DMS 273 treated with DMSO at 0.1 percent for 48 hours (cell line): ENCODE results near the gene MSI1.
"Not testable (repeated sequence)": the region's sequence is repeated elsewhere in the genome, so short reads cannot be mapped to it uniquely, and the experiment has no call there.

Experiments
- DNase-seq: peaks from one replicate; lab custom pipeline; 2025; lab: John Stamatoyannopoulos, UW

MSI1 gene

GRCh38 chr12:120356567-120357030, 12.4 kb downstream of the MSI1 start:
- DNase-seq: peak; percentile 33

DNA sequence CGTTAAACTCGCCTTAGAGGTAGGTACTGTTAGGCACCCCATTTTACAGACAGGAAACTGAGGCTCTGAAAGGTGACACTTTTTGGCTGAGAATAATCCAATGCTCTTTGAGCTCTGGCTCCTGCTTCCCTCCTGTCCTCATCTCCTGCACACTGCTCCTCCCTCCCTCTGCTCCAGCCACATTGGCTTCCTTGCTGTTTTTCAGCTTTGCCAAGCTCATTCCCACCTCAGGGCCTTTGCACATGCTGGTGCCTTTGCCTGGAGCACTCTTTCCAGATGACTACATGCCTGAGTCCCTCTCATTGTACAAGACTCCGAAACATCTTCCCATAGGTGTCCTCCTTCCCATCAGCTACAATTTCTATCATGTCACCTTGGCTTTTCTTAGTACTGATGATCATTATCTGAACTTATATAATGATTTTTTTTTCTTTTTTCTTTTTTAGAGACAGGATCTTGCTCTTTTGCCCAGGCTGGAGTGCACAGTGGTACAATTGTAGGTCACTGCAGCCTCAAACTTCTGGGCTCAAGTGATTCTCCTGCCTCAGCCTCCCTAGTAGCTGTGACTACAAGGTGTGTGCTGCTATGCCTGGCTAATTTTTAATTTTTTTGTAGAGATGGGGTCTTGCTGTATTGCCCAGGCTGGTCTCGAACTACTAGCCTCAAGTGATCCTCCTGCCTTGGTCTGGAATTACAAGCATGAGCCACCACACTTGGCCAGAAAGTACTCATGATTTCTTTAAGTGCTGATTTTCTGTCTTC, 15.2 kb downstream of the MSI1 start:
- DNase-seq: no peak

GRCh38 chr12:120353136-120353535, 15.8 kb downstream of the MSI1 start:
- DNase-seq: no peak

- DNase-seq: no peak
Observed at GRCh38 chr12:120352117-120352516, 16.8 kb downstream of the MSI1 start.

DNA sequence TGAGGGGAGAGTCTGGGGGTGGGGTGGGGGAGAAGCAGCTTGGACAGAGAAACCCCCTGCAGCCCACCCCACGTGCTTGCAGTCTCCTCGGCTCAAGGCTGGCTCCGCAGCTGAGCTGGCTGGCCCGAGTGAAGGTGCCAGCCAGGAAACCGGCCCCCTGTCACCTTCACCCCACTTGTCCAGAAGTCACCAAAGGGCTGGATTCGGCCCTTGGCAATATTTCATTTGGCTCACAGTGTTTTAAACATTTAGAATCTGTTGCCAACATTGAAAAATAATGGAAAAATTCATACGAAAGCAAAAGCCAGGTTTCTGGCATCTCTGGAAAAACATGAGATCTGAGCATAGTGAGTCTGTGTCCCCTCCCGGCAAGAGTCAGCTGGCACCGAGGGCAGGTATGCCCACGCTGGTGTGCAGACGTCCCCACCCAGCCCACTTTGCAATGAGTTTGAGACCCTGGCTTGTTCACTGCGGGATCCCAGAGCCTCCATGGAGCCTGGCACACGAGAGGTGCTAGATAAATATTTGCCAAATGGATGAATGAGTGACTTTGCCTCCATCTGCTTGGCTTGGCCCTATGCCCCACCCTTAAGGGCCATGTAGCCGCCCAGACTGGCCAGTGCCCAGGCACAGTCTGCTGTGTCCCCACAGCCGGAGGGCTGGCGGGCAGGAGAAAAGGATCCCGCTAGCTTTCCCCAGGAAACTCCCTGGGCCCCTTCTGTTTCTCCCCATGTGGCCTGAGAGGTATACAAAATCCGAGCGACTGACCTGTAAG, 18.2 kb downstream of the MSI1 start:
- DNase-seq: no peak

DNA sequence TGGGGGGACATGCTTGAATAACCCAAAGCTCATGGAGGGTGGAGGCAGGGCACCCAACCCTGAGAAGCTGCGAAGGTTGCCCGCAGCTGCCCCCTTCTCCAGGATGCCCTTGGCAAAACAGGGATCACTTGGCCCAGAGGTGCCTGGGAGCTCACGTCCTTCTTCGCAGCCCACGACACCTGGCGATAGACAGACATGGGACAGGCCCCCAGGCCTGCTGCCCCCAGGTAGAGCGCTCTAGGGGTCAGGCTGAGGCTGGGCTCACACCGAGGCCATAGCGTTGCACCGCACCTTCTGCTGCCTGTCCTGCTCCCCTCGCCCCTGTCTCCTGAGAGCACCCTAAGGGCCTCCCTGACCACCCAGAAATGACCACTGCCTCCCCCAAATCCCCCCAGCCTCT, 21.2 kb downstream of the MSI1 start:
- DNase-seq: no peak

DNA sequence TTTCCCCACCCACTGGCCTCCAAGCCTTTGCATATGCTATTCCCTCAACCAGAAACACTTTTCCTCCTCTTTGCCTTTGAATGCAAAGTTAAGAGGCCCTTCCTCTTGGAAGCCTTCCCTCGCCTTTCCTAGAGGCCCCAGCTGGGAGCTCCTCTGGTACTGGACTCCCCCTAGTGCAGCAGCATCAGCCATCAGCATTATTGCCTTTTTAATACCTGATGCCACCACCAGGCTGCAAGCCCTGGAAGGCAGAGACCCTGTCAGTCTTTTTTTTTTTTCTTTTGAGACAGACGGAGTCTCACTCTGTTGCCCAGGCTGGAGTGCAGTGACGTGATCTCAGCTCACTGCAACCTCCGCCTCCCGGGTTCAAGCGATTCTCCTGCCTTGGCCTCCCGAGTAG, 22.3 kb downstream of the MSI1 start:
- DNase-seq: no peak

- no peak for DNase-seq
Observed at GRCh38 chr12:120346031-120346430, 22.9 kb downstream of the MSI1 start.

DNA sequence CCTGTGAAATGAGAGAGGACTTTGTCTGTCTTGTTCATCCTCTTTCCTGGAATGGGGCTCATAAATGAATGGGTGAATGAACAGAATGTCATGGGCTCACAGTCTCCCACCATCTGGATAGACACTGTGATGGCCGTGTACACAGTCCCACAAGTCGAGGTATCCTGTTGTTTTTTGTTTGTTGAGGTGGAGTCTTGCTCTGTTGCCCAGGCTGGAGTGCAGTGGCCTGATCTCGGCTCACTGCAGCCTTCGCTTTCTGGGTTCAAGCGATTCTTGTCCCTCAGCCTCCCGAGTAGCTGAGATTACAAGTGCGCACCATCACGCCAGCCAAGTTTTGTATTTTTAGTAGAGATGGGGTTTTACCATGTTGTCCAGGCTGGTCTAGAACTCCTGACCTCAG, 25.3 kb downstream of the MSI1 start:
- no peak for DNase-seq

DNA sequence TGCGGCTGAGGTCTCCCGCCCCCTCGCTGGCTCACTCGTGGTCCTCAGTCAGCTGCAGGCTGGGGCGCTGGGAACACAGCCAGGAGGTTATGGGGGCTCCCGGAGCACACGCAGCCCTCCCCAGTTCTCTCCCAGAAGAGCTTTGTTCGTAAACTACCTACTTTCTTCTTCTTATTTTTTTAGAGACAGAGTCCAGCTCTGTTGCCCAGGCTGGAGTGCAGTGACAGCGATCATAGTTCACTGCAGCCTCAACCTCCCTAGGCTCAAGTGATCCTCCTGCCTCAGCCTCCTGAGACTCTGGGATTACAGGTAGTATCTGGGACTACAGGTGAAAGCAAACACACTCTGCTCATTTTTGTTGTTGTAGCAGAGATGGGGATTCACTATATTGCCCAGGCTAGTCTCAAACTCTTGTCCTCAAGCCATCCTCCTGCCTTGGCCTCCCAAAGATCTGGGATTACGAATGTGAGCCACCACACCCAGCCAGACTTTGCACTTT, 25.9 kb downstream of the MSI1 start:
- DNase-seq: no peak

DNA sequence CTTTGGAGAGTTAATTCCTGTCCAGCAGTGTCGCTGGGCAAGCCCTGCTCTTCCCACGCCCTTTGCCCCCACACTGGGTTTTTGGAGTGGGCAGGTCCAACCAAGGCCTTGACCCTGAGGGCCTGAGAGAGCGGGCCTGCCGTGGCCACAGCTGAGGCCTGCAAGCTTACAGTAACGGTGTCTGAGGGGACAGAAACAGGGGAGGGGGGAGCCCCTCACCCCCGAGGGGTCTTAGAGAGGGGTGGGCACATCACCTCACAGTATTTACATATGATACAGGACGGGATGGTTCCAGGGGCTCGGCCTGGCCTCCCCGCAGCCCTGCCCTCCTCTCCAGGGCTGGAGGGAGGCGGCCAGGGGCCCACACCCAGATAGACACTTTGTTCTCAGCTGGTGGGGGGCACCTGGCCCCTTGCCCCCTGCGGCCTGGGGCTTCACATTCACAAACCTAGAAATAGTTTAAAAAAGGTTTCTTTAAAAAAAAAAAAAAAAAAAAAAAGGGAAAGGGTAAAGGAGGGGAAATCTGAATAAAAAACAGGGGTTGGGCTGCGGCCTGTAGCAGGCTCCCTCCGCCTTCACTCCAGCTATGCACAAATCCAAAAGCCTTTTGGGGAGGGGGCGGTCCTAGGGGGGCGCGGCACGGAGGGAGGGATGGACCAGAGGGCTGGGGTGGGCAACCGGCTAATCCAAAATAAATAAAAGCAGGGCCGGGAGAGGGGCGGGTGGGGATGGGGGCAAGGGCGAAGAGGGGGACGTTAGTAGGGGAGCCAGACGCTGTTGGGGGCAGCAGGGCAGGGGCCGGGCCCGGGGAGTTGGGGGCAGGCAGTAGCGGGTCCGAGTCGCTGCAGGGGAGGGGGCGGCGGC, 26.6 kb downstream of the MSI1 start:
- no peak for DNase-seq

DNA sequence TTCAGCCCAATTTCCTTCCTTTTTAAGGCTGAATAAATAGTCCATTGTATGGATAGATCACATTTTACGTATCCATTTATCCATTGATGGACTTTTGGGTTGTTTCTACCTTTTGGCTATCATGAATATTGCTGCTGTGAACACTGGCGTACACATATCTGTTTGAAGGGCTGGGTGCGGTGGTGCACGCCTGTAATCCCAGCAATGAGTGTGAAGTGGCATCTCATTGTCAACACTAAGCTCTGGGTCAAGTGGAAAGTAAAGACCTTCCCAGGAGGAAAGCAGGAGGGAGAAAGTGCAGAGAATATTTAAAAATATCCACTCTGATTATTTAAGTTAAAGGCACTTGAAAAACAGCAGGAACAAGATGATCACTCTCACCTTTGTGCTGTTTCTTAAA, 29.7 kb downstream of the MSI1 start:
- no peak for DNase-seq

DNA sequence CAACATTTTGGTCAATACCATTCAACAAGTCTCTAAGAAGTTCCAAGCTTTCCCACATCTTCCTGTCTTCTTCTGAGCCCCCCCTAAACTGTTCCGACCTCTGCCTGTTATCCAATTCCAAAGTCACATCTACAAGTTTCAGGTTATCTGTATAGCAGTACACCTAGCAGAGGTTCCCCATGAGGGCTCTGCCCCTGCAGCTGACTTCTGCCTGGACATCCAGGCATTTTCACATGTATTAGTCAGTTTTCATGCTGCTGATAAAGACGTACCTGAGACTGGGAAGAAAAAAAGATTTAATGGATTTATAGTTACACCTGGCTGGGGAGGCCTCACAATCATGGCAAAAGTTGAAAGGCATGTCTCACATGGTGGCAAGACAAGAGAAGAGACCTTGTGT, 31.2 kb downstream of the MSI1 start:
- DNase-seq: no peak

- DNase-seq: not testable (repeated sequence)
Observed at GRCh38 chr12:120336392-120336791, 32.6 kb downstream of the MSI1 start.

GRCh38 chr12:120335447-120335846, 33.5 kb downstream of the MSI1 start:
- not testable (repeated sequence) for DNase-seq

- no peak for DNase-seq
Observed at GRCh38 chr12:120332523-120332922, 36.4 kb downstream of the MSI1 start.

- DNase-seq: no peak
Observed at GRCh38 chr12:120332041-120332440, 36.9 kb downstream of the MSI1 start.

- DNase-seq: no peak
Observed at GRCh38 chr12:120331390-120331789, 37.6 kb downstream of the MSI1 start.

DNA sequence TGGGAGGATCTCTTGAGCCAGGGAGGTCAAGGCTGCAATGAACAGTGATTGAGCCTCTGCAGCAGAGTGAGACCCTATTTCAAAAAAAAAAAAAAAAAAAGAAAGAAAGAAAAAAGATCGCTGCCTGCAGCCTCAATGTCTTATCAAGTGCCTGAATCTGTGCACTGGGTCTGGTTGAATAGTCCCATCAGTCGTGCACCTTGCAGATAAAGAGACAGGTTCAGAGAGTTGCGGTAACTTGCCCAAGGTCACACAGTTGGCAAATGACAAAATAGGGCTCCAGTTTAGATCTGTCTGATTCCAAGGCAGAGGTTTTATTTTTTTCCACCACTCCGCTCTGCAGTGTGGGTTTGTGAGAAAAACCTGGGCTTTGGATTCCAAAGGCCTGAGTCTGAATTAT, 40.7 kb downstream of the MSI1 start:
- no peak for DNase-seq

DNA sequence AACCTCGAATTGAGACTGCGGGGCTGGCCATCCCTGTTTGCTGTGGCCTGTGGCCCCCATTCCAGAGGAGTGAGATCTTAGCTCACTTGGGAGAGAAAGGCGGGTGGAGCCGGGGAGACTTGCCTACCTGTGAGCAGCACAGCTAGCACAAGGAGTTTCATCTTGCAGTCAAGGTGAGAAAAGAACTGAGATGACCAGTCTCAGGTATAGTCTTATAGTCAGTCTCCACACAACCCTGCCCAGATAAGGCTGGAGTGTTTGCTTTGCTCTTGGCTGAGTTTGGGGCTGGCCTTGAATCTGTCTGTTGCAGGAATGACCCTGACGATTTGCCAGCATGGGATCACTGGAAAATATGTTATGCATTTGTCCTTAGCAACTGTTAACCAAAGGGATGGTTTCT, 41.4 kb downstream of the MSI1 start, which contains the start of gene PLA2G1B:
Gene PLA2G1B (minus strand): TSS at position 187 of the 400 bp plus-strand sequence. CDS start 26 bp downstream, at position 161.
- DNase-seq: no peak

DNA sequence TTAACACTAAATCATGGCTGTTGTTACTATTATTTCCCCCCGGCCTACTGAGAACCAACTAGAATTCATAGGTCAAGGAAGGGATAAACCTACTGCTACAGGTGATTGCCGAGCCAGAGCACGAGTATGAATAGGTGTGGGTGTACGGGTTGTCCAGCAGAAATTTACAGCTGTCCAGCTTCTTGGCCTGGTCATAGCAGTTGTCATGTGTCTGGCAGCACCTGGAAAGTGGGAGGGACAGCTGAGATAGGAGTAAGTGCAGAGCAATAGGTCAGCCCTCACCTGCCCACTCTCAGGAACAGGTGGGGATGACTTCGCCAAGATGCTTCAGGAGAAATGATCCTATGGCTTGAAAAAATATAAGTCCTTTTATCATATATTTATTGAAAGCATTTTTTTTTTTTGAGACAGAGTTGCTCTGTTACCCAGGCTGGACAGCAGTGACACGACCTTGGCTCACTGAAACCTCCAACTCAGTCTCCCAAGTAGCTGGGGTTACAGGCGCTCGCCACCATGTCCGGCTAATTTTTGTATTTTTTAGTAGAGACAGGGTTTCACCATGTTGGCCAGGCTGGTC, 44.0 kb downstream of the MSI1 start:
- no peak for DNase-seq

DNA sequence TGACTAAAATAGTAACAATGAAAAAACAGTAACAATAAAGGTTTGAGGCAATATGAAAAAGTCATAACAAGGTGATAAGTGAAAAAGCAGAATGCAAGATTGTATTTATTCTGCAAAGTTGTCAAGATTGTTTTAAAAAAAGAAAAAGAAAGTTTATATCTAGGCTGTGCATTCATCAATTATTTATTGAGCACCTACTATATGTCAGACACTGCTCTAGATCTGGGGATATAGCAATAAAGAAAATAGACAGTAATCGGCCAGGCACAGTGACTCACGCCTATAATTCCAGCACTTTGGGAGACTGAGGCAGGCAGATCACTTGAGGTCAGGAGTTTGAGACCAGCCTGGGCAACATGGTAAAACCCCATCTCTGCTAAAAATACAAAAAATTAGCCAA, 45.2 kb downstream of the MSI1 start:
- DNase-seq: no peak
